Activated naive CD8-positive, alpha-beta T cell treated with anti-CD3 and anti-CD28 coated beads for 36 hours (primary cell): ENCODE measurements around the gene KCNQ2. TPM values are rescaled to one million over a fixed set of nuclear protein-coding genes. Genes with fewer than 3 reads are reported as not detected.
A peak's percentile ranks its signal among the peaks of the same experiment; 100 is the strongest.

Source experiments
- DNase-seq: peaks from one replicate; pipeline ENCODE4 v3.0.0; 2021
- H3K27ac Mint-ChIP-seq: one replicate; pipeline ENCODE4 v1.8.0; 2022; ENCODE audit warnings: mild to moderate bottlenecking, moderate library complexity, mixed read lengths
- H3K27me3 Mint-ChIP-seq: one replicate; pipeline ENCODE4 v1.8.0; 2022; ENCODE audit warnings: mild to moderate bottlenecking, mixed read lengths
- H3K36me3 Mint-ChIP-seq: one replicate; pipeline ENCODE4 v1.8.0; 2021; ENCODE audit warnings: mild to moderate bottlenecking, mixed read lengths
- H3K4me1 Mint-ChIP-seq: one replicate; pipeline ENCODE4 v1.8.0; 2021; ENCODE audit warnings: mixed read lengths
- H3K4me3 Mint-ChIP-seq: one replicate; pipeline ENCODE4 v1.8.0; 2022; ENCODE audit warnings: mild to moderate bottlenecking, moderate library complexity, mixed read lengths
- H3K9me3 Mint-ChIP-seq: one replicate; pipeline ENCODE4 v1.8.0; 2022; ENCODE audit warnings: mixed read lengths
- total RNA-seq, 2 experiments: library from RNA; stranded (reverse); gene quantifications; one replicate each; pipeline ENCODE4 v1.2.3, GENCODE V29; 2021

The KCNQ2 gene
- total RNA-seq, 2 experiments from 2014 or later, result 0.19 TPM; not detected in 1

GRCh38 chr20:63507083-63507743 lies 34.8 kb upstream of the KCNQ2 start:
- Mint-ChIP-seq H3K4me1 (peaks cover 4% of the 10 kb centered on the region), H3K27me3 (peaks cover 55% of the 10 kb centered on the region), H3K9me3 (peaks cover 8% of the 10 kb centered on the region), H3K27ac (no peak overlapping the region), H3K36me3 (no peaks in the 10 kb centered on the region), H3K4me3 (no peak overlapping the region)
- no peak for DNase-seq

DNA sequence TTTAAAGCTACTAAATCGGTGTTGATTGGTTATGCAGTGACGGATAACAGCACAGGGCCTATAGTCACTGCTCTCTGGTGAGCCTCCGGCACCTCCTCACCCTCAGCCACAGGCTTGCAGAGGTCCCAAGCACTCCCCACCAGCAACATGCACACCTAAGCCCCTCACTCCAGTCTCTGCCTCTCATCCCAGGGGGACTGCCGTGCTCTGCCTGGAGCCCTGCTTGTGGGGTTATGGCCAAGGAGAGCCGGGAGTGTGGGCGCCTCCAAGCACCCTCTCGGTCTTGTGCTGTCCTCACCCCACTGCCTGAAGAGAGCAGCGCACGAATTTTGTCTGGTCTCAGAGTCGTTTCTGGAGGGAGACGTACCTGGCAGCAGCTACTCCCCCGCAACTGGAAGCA lies 33.3 kb upstream of the KCNQ2 start:
- no peak overlapping the region for H3K27ac Mint-ChIP-seq
- H3K27me3 Mint-ChIP-seq, result peaks cover 47% of the 10 kb centered on the region
- no peak overlapping the region for H3K4me3 Mint-ChIP-seq
- H3K36me3 Mint-ChIP-seq, result no peaks in the 10 kb centered on the region
- peaks cover 4% of the 10 kb centered on the region for H3K4me1 Mint-ChIP-seq
- DNase-seq, result no peak
- H3K9me3 Mint-ChIP-seq, result peaks cover 8% of the 10 kb centered on the region

GRCh38 chr20:63505281-63505680 lies 32.8 kb upstream of the KCNQ2 start:
- peaks cover 4% of the 10 kb centered on the region for H3K4me1 Mint-ChIP-seq
- no peak overlapping the region for H3K4me3 Mint-ChIP-seq
- peaks cover 43% of the 10 kb centered on the region for H3K27me3 Mint-ChIP-seq
- no peaks in the 10 kb centered on the region for H3K36me3 Mint-ChIP-seq
- DNase-seq, result no peak
- H3K27ac Mint-ChIP-seq, result no peak overlapping the region
- peaks cover 8% of the 10 kb centered on the region for H3K9me3 Mint-ChIP-seq

- Mint-ChIP-seq H3K4me1 (peaks cover 4% of the 10 kb centered on the region), H3K9me3 (peaks cover 8% of the 10 kb centered on the region)
Measured at GRCh38 chr20:63504642-63505041, 32.2 kb upstream of the KCNQ2 start.

DNA sequence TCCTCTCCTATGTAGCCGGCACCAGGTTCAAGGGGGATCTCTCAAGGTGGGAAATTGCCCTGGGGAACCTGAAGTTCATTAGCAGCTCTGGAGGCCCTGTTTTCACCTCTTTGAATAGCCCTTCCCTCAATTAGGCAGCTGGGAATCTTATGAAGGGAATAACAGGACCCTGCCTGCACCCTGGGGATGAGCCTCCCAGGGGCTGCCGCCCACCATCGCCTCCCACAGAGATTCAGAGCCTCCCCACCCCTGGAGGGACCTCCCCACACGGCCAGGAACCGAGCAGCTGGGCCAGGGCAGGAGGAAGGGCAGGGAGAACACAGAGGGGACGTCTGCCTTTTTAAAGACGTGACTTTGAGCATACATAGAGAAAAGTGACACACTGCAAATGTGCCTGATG lies 31.1 kb upstream of the KCNQ2 start:
- Mint-ChIP-seq H3K4me3 (no peak overlapping the region), H3K27ac (no peak overlapping the region), H3K9me3 (peaks cover 8% of the 10 kb centered on the region), H3K36me3 (no peaks in the 10 kb centered on the region), H3K4me1 (peaks cover 4% of the 10 kb centered on the region), H3K27me3 (peaks cover 28% of the 10 kb centered on the region)
- DNase-seq, result no peak

More at GRCh38 chr20:63504642-63505041, 32.2 kb upstream of the KCNQ2 start:
- no peaks in the 10 kb centered on the region for H3K36me3 Mint-ChIP-seq
- peaks cover 36% of the 10 kb centered on the region for H3K27me3 Mint-ChIP-seq
- H3K27ac Mint-ChIP-seq, result no peak overlapping the region
- no peak overlapping the region for H3K4me3 Mint-ChIP-seq
- no peak for DNase-seq

DNA sequence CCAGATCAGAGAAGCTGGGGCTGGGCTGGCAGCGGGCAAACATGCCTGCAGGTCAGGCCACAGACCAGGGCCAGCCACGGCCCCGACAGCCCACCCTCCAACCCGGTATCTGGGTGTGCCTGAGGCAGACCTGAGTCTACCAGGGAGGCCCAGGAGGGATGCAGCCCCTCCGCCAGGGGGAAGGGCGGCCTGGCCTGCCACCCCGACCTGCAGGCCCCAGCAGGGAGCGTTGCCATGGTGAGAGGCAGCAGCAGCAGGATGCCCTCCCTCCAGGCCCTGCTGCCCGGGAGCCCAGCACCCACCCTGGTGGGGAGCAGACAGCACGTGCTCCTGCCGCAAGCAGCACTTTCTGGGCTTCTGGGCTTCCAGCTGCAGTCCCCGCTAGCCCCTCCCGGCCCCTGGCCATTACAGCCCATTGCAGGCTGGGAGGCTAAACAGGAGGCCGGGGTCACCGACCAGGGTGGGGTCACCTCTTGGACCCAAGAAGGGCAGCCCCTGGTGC lies 30.3 kb upstream of the KCNQ2 start:
- Mint-ChIP-seq H3K27me3 (peaks cover 27% of the 10 kb centered on the region), H3K36me3 (no peaks in the 10 kb centered on the region), H3K9me3 (peaks cover 8% of the 10 kb centered on the region), H3K4me1 (peaks cover 4% of the 10 kb centered on the region), H3K4me3 (no peak overlapping the region), H3K27ac (no peak overlapping the region)
- no peak for DNase-seq

GRCh38 chr20:63501818-63502670 lies 29.6 kb upstream of the KCNQ2 start:
- DNase-seq, result no peak
- Mint-ChIP-seq H3K9me3 (peaks cover 8% of the 10 kb centered on the region), H3K27ac (no peak overlapping the region), H3K36me3 (no peaks in the 10 kb centered on the region), H3K4me3 (no peak overlapping the region), H3K4me1 (peaks cover 4% of the 10 kb centered on the region), H3K27me3 (peaks cover 32% of the 10 kb centered on the region)

DNA sequence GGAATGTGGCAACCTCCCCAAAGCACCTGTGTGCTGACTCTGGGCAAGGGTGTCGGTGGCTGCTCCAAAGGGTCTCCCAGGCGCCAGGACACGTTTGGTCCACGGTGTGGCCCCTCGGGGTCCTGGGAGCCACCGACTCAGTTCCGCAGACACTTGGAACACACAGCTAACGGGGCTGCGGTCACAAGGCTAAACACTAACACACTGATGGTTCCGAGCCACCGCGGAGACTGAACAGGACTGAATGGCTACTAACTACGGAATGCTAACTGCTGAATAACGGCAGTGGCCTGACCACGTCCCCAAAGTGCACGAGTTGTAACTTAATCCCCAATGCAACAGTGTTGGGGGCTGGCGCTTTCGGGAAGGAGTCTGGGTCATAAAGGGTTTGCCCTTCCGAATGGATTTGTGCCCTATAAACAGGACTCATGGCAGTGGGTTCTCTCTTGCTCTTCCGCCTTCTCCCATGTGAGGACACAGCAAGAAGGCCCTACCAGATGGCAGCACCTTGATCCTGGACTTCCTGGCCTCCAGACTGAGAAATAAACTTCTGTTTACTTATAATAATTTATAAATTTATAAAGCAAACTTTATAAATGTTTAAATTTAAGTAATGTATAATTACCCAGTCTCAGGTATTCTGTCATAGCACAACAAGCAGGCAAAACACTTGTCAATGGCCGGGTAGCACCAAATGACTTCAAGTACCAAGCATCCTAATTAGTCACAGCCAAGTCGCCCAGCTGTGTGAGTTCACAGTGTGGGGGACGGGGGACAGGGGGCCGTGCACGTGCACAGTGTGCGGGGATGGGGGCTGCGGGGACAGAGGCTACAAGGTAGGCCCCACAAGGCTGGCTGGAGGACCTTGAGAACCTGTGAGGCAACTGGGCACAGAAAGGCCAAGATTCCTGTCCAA lies 28.7 kb upstream of the KCNQ2 start:
- Mint-ChIP-seq H3K4me3 (no peak overlapping the region), H3K4me1 (peaks cover 4% of the 10 kb centered on the region), H3K27me3 (peaks cover 38% of the 10 kb centered on the region), H3K36me3 (no peaks in the 10 kb centered on the region), H3K9me3 (peaks cover 8% of the 10 kb centered on the region), H3K27ac (no peak overlapping the region)
- DNase-seq, result no peak

GRCh38 chr20:63500151-63500901 lies 27.9 kb upstream of the KCNQ2 start:
- Mint-ChIP-seq H3K4me3 (no peak overlapping the region), H3K36me3 (no peaks in the 10 kb centered on the region)

DNA sequence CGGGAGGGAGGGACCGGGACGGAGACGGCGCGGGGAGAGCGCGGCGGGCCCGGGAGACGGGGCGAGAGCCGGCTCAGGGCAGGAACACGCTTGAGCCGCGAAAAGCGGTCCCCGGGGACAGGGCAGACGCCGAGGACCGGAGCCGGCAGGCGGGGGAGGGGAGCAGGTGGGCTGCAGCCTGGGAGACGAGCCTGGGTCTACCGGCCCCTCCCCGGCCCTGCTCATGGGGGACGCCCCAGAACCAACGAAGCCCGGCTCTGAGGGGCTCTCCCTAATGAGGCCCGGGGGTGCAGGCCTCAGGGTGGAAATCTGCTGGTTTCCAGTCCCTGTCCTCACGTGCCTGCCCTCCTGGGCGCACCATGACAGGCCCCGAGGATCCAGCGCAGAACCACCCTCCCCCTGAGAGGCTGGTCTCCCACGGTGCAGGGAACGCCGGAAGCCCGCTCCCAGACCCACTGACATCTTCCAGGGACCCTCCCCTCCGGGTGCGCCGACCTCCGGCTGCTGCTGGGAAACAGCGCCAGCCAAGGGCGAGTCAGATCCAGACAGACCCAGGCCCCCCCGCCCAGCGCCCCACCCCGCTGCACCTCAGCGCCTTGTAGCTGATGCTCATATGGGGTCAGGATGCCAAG lies 27.0 kb upstream of the KCNQ2 start:
- H3K36me3 Mint-ChIP-seq, result no peaks in the 10 kb centered on the region
- peaks cover 4% of the 10 kb centered on the region for H3K4me1 Mint-ChIP-seq
- DNase-seq, result no peak
- peaks cover 3% of the 10 kb centered on the region for H3K9me3 Mint-ChIP-seq
- no peak overlapping the region for H3K4me3 Mint-ChIP-seq
- peaks cover 28% of the 10 kb centered on the region for H3K27me3 Mint-ChIP-seq
- H3K27ac Mint-ChIP-seq, result no peak overlapping the region

More at GRCh38 chr20:63500151-63500901, 27.9 kb upstream of the KCNQ2 start:
- Mint-ChIP-seq H3K4me1 (peaks cover 4% of the 10 kb centered on the region), H3K9me3 (peaks cover 8% of the 10 kb centered on the region), H3K27ac (no peak overlapping the region), H3K27me3 (peaks cover 34% of the 10 kb centered on the region)
- no peak for DNase-seq

DNA sequence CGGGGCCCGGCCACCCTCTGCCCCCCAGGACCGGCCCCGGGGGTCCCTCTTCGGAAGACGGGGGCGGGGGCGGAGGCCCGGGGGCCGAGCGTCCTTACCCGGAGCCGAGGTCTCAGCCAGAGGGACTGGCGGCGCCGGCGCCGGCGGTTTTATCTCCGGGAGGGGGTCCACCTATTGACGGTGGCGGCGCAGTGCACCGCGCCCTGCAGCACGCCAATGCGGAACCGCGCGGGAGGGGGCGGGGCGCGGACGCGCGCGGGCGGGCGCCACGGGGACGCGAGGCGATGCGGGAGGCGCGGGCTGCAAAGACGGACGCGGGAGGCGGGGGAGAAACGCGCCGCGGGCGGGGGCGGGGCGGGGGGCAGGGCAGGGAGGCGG lies 26.5 kb upstream of the KCNQ2 start, which contains the start of gene EEF1A2:
Gene EEF1A2 (minus strand): TSS at position 124 of the 378 bp plus-strand sequence. CDS start 1,320 bp downstream, outside the sequence.
- peaks cover under 1% of the 10 kb centered on the region for H3K9me3 Mint-ChIP-seq
- peak; percentile 29 for DNase-seq
- H3K27ac Mint-ChIP-seq, result no peak within 1 kb of the TSS
- H3K4me1 Mint-ChIP-seq, result peaks cover 4% of the 10 kb centered on the region
- peaks cover 26% of the 10 kb centered on the region for H3K27me3 Mint-ChIP-seq
- no peaks in the 10 kb centered on the region for H3K36me3 Mint-ChIP-seq
- no peak within 1 kb of the TSS for H3K4me3 Mint-ChIP-seq

- no peak overlapping the region for H3K4me3 Mint-ChIP-seq
- no peaks in the 10 kb centered on the region for H3K36me3 Mint-ChIP-seq
- no peak overlapping the region for H3K27ac Mint-ChIP-seq
- no peaks in the 10 kb centered on the region for H3K9me3 Mint-ChIP-seq
- peaks cover 4% of the 10 kb centered on the region for H3K4me1 Mint-ChIP-seq
- no peak for DNase-seq
- H3K27me3 Mint-ChIP-seq, result peaks cover 21% of the 10 kb centered on the region
Measured at GRCh38 chr20:63497946-63498935, 25.8 kb upstream of the KCNQ2 start.
